Uterine smooth muscle cell (primary cell): Measurements from ENCODE around the gene PRAMEF26. TPM values are rescaled to one million over a fixed set of nuclear protein-coding genes. Genes with fewer than 3 reads are reported as not detected.

ENCODE experiments used
- total RNA-seq: library from RNA; depleted of rRNA; stranded (reverse); fragments of >200 nt; gene quantifications from 2 replicates; pipeline ENCODE4 v1.2.3, GENCODE V29; 2014

The PRAMEF26 gene
- total RNA-seq = not detected in 2 replicates

DNA sequence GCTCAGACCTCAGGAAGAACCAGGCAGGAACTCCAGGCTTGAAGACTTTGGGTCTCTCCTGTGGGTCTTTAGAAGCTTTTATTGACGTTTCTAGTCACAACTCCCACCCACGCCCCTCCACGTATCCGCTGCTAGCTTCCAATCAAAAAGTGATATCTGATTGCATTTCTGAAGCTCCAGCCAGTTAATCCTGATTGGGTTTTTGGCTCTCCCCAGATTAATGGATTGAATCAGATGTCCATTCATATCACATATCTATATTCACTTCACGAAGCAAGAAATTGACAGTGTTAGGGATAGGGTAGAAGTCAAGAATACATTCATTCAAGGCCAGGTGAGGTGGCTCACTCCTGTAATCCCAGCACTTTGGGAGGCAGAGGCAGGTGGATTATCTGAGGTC, at the start of gene PRAMEF26:
Gene PRAMEF26 (minus strand): TSS at position 101 of the 400 bp plus-strand sequence. CDS start 2,914 bp downstream, outside the sequence.

DNA sequence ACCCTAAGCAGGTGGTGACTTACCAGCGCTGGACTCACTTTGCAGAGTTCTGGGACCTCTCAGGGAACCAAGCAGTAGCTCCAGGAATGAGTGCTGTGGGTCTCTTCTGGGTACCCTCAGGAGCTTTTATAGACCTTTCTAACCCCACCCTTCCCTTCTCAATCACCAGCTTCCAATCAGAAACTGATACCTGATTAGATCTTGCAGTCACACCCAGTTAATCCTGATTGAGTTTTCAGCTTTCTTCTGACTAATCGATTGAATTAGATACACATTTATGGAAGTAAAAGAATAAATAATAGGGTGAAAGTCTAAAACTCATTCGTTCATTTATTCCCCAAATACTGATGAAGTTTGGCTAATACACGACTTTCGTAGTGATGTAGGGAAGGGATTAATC, 45.5 kb upstream of the PRAMEF26 start, which contains the start of gene PRAMEF13:
Gene PRAMEF13 (minus strand): TSS at position 101 of the 400 bp plus-strand sequence. CDS start 1,820 bp downstream, outside the sequence.

DNA sequence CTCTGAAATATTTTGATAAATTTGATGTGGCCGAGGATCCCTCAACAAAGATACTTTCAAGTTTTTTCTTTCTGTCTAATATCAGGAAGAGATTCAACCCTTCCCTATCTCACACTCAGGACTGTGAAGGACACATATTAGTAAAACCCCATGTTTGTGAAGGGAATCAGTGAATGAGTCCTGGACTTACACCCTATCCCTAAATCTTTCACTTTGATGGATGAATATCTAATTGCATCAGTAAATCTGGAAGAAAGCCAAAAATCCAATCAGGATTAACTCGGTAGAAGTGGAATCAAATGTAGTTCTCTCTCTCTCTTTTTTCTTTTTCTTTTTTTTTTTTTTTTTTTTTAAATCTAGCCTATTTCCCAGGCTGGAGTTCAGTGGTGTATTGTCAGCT, 15.7 kb upstream of the PRAMEF26 start, which contains the start of gene PRAMEF9:
Gene PRAMEF9 (plus strand): TSS at position 301 of the 400 bp plus-strand sequence. CDS start 3,433 bp downstream, outside the sequence.

DNA sequence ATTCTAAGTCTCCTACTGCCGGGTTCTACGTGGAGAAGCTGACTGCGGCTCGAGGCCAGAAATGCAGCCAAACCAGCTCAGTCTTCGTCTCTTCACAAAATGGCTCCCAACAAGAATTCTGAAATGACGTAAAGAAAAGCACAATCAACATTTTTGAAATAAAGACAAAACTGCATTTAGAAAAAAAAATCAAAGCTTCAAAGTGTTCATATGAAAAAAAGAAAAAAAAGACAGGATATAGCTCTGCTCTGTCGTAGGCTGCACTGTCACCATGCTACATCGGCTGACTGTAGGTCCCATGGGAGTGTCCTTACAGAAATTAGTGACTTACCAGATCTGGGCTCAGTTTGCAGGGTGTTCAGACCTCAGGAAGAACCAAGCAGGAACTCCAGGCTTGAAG, 9.7 kb upstream of the PRAMEF26 start, which contains the start of gene HNRNPCL4:
Gene HNRNPCL4 (minus strand): TSS at position 101 of the 400 bp plus-strand sequence. CDS start 164 bp downstream, outside the sequence.

DNA sequence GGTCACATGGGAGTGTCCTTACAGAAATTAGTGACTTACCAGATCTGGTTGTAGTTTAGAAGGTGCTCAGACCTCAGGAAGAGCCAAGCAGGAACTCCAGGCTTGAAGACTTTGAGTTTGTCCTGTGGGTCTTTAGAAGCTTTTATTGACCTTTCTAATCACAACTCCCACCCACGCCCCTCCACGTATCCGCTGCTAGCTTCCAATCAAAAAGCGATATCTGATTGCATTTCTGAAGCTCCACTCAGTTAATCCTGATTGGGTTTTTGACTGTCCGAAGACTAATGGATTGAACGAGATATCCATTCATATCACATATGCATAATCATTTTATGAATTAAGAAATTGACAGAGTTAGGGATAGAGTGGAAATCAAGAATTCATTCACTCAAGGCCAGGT, 39.1 kb downstream of the PRAMEF26 start, which contains the start of gene HNRNPCL2:
Gene HNRNPCL2 (minus strand): TSS at position 101 of the 400 bp plus-strand sequence. CDS start 454 bp downstream, outside the sequence.

Other genes with a start within 250 kb of the PRAMEF26 start
- not detected in 2 replicates for gene PRAMEF7, start 239.4 kb downstream of the PRAMEF26 start, total RNA-seq
- not detected in 2 replicates for gene PRAMEF6, start 208.4 kb downstream of the PRAMEF26 start, total RNA-seq
- gene PRAMEF27, start 99.4 kb downstream of the PRAMEF26 start, total RNA-seq = not detected in 2 replicates
- not detected in 2 replicates for gene HNRNPCL3, start 95.2 kb downstream of the PRAMEF26 start, total RNA-seq
- not detected in 2 replicates for gene PRAMEF25, start 85.2 kb downstream of the PRAMEF26 start, total RNA-seq
- gene HNRNPCL2, start 39.2 kb downstream of the PRAMEF26 start, total RNA-seq = not detected in 2 replicates
- gene HNRNPCL4, start 9.6 kb upstream of the PRAMEF26 start, total RNA-seq = not detected in 2 replicates
- gene PRAMEF9, start 15.8 kb upstream of the PRAMEF26 start, total RNA-seq = not detected in 2 replicates
- not detected in 2 replicates for gene PRAMEF13, start 45.4 kb upstream of the PRAMEF26 start, total RNA-seq
- gene PRAMEF18, start 70.1 kb upstream of the PRAMEF26 start, total RNA-seq = not detected in 2 replicates
- not detected in 2 replicates for gene PRAMEF5, start 98.2 kb upstream of the PRAMEF26 start, total RNA-seq
- gene PRAMEF8, start 129.1 kb upstream of the PRAMEF26 start, total RNA-seq = not detected in 2 replicates
- not detected in 2 replicates for gene PRAMEF33, start 147.5 kb upstream of the PRAMEF26 start, total RNA-seq
- gene PRAMEF15, start 159.6 kb upstream of the PRAMEF26 start, total RNA-seq = not detected in 2 replicates
- gene PRAMEF14, start 191.1 kb upstream of the PRAMEF26 start, total RNA-seq = not detected in 2 replicates
- gene PRAMEF19, start 215.9 kb upstream of the PRAMEF26 start, total RNA-seq = not detected in 2 replicates
- gene PRAMEF17, start 233.6 kb upstream of the PRAMEF26 start, total RNA-seq = not detected in 2 replicates